Naive thymus-derived CD8-positive, alpha-beta T cell (primary cell): ENCODE measurements around the gene DEUP1. TPM values are rescaled to one million over a fixed set of nuclear protein-coding genes. Genes with fewer than 3 reads are reported as not detected.
"Not testable (repeated sequence)": the region's sequence is repeated elsewhere in the genome, so short reads cannot be mapped to it uniquely, and the experiment has no call there.

Experiments used
- ATAC-seq, 2 donors: fragments of 150-1000 bp; cut with Tn5 transposase in 1 of 2; sonication (Bioruptor Pico), chemical (Tn5 transposase) in 1 of 2; 1 replicate in 1 of 2; 2 replicates in 1 of 2; pipeline ENCODE4 v1.10.0; 2021; ENCODE audit warnings: mild to moderate bottlenecking in 2 of 2, moderate library complexity in 2 of 2
- POLR2A ChIA-PET: fragments of 350-600 bp; sonication (Branson Sonifier 250); formaldehyde crosslinking; loops from one replicate; lab custom pipeline; 2021; ENCODE audit warnings: antibody characterized with exemption; lab: Charles Lee
- DNase-seq, 10 donors: peaks; one replicate each; pipeline versions ENCODE4 v3.0.0 to v3.0.0-alpha.2; 2020 to 2022
- H3K27ac Mint-ChIP-seq, 10 donors: one replicate each; pipeline ENCODE4 v1.8.0; 2020 to 2022; ENCODE audit warnings: mild to moderate bottlenecking in 10 of 10, mixed read lengths in 10 of 10, moderate library complexity in 4 of 10, inconsistent platforms in 1 of 10
- H3K27me3 Mint-ChIP-seq, 5 donors: one replicate each; pipeline ENCODE4 v1.8.0; 2021 to 2022; ENCODE audit warnings: mixed read lengths in 5 of 5
- H3K36me3 Mint-ChIP-seq, 3 donors: one replicate each; pipeline ENCODE4 v1.8.0; 2020 to 2022; ENCODE audit warnings: mixed read lengths in 3 of 3, mild to moderate bottlenecking in 2 of 3, inconsistent platforms in 1 of 3
- H3K4me1 Mint-ChIP-seq, 4 donors: one replicate each; pipeline ENCODE4 v1.8.0; 2021 to 2022; ENCODE audit warnings: mixed read lengths in 4 of 4
- H3K4me3 Mint-ChIP-seq, 10 donors: one replicate each; pipeline ENCODE4 v1.8.0; 2020 to 2022; ENCODE audit warnings: mild to moderate bottlenecking in 10 of 10, mixed read lengths in 10 of 10, moderate library complexity in 6 of 10, inconsistent platforms in 1 of 10
- H3K9me3 Mint-ChIP-seq, 9 donors: one replicate each; pipeline ENCODE4 v1.8.0; 2020 to 2022; ENCODE audit warnings: mixed read lengths in 9 of 9, mild to moderate bottlenecking in 3 of 9, inconsistent platforms in 1 of 9, moderate library complexity in 1 of 9
- polyA plus RNA-seq, 3 donors: library from polyadenylated mRNA; unstranded; fragments of 300-500 nt; fragmentation: Illumina TruSeq; gene quantifications; one replicate each; pipeline ENCODE4 v1.2.3, GENCODE V29; 2021
- total RNA-seq, 8 experiments: library from RNA in 2 of 8; stranded (reverse) in 2 of 8; gene quantifications; one replicate each; pipeline ENCODE4 v1.2.3 and lab custom pipeline; 2021 to 2026

The DEUP1 gene
- total and polyA plus RNA-seq, 5 experiments from 2014 or later: not detected

DNA sequence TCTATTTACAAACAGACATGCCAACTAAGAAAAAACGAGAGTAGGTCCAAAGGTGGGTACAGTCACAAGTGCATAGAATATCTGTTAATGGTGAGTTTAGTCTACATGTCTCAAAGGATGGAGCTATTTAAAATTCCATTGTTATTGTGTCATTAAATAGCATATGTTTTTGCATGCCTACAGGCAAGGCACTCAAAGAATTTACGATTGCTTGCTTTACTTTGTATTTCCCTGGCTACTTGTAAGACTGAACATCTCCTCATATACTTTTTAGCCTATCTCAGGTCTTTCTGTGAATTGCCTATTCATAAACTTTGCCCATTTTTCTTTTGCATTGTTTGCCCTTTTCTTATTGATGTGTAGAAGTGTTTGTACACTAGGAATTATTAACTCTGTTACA, 39.7 kb downstream of the DEUP1 start:
- ATAC-seq: no peak
- H3K27me3 Mint-ChIP-seq: peaks cover 0 to 4% (median 1%) of the 10 kb centered on the region in 5 donors
- H3K9me3 Mint-ChIP-seq: peaks cover 0 to 13% (median 6%) of the 10 kb centered on the region in 9 donors
- H3K4me1 Mint-ChIP-seq: peaks cover 0 to 1% (median 0%) of the 10 kb centered on the region in 4 donors
- H3K27ac Mint-ChIP-seq: no peak overlapping the region
- POLR2A ChIA-PET: no interaction called here
- no peaks in the 10 kb centered on the region for H3K36me3 Mint-ChIP-seq
- no peak for DNase-seq
- H3K4me3 Mint-ChIP-seq: no peak overlapping the region

DNA sequence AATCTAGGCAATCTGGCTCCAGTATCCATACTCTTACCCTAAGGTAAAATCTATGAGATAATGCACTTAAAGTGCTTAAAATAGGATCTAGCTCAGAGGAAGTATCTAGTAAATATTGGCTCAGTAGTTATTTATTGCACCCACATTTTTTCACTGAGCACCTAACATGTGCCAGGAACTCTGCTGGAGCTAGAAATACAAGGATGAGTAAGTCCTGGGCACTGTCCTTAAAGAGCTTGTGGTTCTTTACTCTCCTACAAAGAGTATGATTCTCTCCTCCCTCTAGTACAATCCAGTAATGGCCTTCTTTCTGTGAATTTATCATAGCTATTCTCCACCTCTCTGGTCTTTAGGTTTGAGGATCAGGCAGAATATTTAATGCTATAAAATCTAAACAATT, 59.2 kb downstream of the DEUP1 start:
- H3K9me3 Mint-ChIP-seq: no peaks in the 10 kb centered on the region
- POLR2A ChIA-PET: no interaction called here

GRCh38 chr11:93392867-93393266, 62.3 kb downstream of the DEUP1 start:
- H3K27me3 Mint-ChIP-seq: peaks cover 0 to 12% (median 6%) of the 10 kb centered on the region in 5 donors
- POLR2A ChIA-PET: no interaction called here
- no peak overlapping the region for H3K27ac Mint-ChIP-seq
- no peaks in the 10 kb centered on the region for H3K9me3 Mint-ChIP-seq
- H3K4me1 Mint-ChIP-seq: no peaks in the 10 kb centered on the region
- DNase-seq (no peak), ATAC-seq (no peak)
- H3K4me3 Mint-ChIP-seq: no peak overlapping the region
- no peaks in the 10 kb centered on the region for H3K36me3 Mint-ChIP-seq

More for the DNA sequence above, 59.2 kb downstream of the DEUP1 start:
- H3K4me1 Mint-ChIP-seq: no peaks in the 10 kb centered on the region
- ATAC-seq (no peak), DNase-seq (no peak)
- H3K4me3 Mint-ChIP-seq: no peak overlapping the region
- H3K36me3 Mint-ChIP-seq: no peaks in the 10 kb centered on the region
- peaks cover 0 to 12% (median 6%) of the 10 kb centered on the region in 5 donors for H3K27me3 Mint-ChIP-seq
- no peak overlapping the region for H3K27ac Mint-ChIP-seq

DNA sequence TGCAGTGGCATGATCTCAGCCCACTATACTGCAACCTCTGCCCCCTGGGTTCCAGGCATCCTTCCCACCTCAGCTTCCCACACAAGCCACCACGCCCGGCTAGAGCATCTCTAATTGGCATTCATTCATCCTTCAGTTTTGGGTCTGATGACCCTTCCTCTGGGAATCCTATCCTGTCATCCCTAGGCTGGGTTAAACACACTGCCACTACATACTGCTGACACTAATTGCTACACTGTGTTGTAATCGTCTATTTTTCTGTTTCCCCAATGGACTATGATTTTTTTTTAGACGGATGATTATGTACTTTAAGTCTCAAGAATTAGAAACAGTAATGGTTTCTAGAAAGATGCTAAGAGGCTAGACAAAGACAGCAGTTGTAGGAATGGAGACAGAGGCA, 62.8 kb downstream of the DEUP1 start:
- POLR2A ChIA-PET: no interaction called here
- no peaks in the 10 kb centered on the region for H3K9me3 Mint-ChIP-seq
- H3K4me3 Mint-ChIP-seq: no peak overlapping the region
- no peaks in the 10 kb centered on the region for H3K36me3 Mint-ChIP-seq
- H3K27ac Mint-ChIP-seq: no peak overlapping the region
- peaks cover 0 to 9% (median 5%) of the 10 kb centered on the region in 5 donors for H3K27me3 Mint-ChIP-seq
- ATAC-seq: no peak
- no peaks in the 10 kb centered on the region for H3K4me1 Mint-ChIP-seq
- no peak for DNase-seq

DNA sequence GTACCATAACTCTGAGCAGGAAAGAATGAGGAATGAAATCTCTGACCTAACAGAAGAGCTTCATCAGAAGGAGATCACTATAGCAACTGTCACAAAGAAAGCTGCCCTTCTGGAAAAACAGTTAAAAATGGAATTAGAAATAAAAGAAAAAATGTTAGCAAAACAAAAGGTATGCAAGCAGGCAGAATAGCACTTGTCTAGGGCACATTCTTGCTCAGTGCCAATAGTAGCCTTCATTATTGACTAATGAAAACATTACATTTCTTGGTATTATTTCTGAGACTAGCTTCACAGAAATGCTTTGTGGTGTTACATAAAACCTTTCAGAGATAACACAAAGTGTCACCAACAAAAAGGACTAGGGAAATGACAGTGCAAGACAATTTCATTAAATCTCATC, 63.9 kb downstream of the DEUP1 start:
- H3K27ac Mint-ChIP-seq: no peak overlapping the region
- H3K36me3 Mint-ChIP-seq: no peaks in the 10 kb centered on the region
- H3K4me1 Mint-ChIP-seq: no peaks in the 10 kb centered on the region
- H3K9me3 Mint-ChIP-seq: no peaks in the 10 kb centered on the region
- DNase-seq: no peak
- no peak overlapping the region for H3K4me3 Mint-ChIP-seq
- POLR2A ChIA-PET: no interaction called here
- peaks cover 0 to 6% (median 4%) of the 10 kb centered on the region in 5 donors for H3K27me3 Mint-ChIP-seq
- no peak for ATAC-seq

DNA sequence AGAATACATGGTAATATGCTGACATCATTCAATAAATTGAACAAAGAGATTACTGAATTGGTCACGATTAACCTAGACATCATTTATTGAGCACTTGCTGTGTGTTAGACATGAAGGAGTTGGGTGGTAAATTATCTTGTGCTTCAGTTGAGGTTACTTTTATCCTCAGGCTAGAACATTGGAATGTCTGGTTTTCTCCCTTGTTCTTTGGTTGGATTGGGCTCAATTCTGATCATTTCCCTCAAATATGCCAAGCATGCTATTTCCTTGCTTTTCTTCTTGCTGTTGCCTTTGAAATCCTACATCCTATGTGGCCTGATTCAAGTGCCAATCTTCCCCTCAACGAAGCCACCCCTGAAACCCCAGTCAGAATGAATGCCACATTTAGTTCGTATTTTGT, 65.8 kb downstream of the DEUP1 start:
- Mint-ChIP-seq H3K27me3 (peaks cover 0 to 9% (median 5%) of the 10 kb centered on the region in 5 donors), H3K36me3 (no peaks in the 10 kb centered on the region)
- POLR2A ChIA-PET: no interaction called here

GRCh38 chr11:93403930-93404329, 73.4 kb downstream of the DEUP1 start:
- no peak overlapping the region for H3K4me3 Mint-ChIP-seq
- POLR2A ChIA-PET: no interaction called here
- peaks cover 0 to 6% (median 5%) of the 10 kb centered on the region in 5 donors for H3K27me3 Mint-ChIP-seq
- H3K36me3 Mint-ChIP-seq: no peaks in the 10 kb centered on the region
- no peak overlapping the region for H3K27ac Mint-ChIP-seq
- DNase-seq: no peak
- ATAC-seq: no peak
- H3K9me3 Mint-ChIP-seq: peaks cover 0 to 11% (median 2%) of the 10 kb centered on the region in 9 donors
- H3K4me1 Mint-ChIP-seq: no peaks in the 10 kb centered on the region

More for the DNA sequence above, 65.8 kb downstream of the DEUP1 start:
- DNase-seq (no peak), ATAC-seq (no peak)
- Mint-ChIP-seq H3K27ac (no peak overlapping the region), H3K9me3 (peaks cover 0 to 3% (median 0%) of the 10 kb centered on the region in 9 donors), H3K4me1 (no peaks in the 10 kb centered on the region), H3K4me3 (no peak overlapping the region)

DNA sequence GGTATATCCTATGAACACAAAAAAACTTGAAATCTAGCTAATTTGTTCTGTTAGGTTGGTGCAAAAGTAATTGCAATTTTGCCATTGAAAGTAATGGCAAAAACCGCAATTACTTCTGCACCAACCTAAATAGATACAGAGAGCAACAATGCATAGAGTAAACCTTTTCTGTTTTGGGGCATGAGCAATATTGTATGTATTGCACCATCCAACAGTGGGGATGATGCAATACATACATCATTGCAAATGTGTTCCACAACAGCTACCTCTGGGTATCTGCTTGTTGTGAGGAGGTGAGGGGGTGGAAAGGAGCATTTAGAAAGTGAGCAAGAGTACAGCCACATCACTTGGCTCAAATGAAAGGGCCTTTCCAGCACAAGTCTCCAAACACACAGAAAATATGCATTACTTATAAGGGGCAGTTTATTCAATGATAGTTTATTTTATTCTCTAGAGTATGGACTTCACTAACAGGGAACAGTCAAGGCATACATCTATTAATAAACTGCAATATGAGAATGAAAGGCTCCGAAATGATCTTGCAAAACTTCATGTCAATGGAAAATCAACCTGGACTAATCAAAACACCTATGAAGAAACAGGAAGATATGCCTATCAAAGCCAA, 77.3 kb downstream of the DEUP1 start:
- Mint-ChIP-seq H3K9me3 (peaks cover 0 to 1% (median 0%) of the 10 kb centered on the region in 9 donors), H3K4me1 (no peaks in the 10 kb centered on the region), H3K36me3 (no peaks in the 10 kb centered on the region), H3K27me3 (peaks cover 0 to 4% (median 2%) of the 10 kb centered on the region in 5 donors), H3K27ac (no peak overlapping the region), H3K4me3 (no peak overlapping the region)
- POLR2A ChIA-PET: no interaction called here
- no peak for DNase-seq
- no peak for ATAC-seq

DNA sequence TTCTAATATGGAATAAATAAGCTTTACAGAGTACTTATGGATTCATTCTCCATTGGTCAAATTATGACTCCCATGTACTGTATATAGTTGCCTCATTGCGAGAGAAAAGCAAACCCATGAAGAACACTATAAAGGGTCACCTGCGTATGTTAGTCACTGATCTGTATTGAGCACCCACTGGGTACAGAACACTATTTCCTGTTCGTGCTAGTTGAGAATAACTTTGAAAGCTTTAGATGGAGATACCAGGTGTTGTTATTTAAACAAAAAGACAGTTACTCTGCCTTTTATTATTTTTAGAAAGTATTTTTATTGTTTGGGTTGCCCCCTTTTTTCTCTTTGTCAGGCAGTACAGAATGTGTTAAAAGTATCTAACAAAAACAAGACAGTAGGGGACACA, 79.9 kb downstream of the DEUP1 start:
- peaks cover 0 to 4% (median 2%) of the 10 kb centered on the region in 5 donors for H3K27me3 Mint-ChIP-seq
- no peak overlapping the region for H3K4me3 Mint-ChIP-seq
- H3K27ac Mint-ChIP-seq: no peak overlapping the region

GRCh38 chr11:93411705-93412104, 81.2 kb downstream of the DEUP1 start:
- POLR2A ChIA-PET: no interaction called here
- ATAC-seq: no peak
- Mint-ChIP-seq H3K27ac (no peak overlapping the region), H3K9me3 (peaks cover 0 to 7% (median 0%) of the 10 kb centered on the region in 9 donors), H3K36me3 (peaks cover 0 to 5% (median 0%) of the 10 kb centered on the region in 3 donors), H3K4me3 (no peak overlapping the region), H3K4me1 (no peaks in the 10 kb centered on the region), H3K27me3 (peaks cover 0 to 8% (median 3%) of the 10 kb centered on the region in 5 donors)
- no peak for DNase-seq

More for the DNA sequence above, 79.9 kb downstream of the DEUP1 start:
- ATAC-seq: no peak
- POLR2A ChIA-PET: no interaction called here
- DNase-seq: no peak
- no peaks in the 10 kb centered on the region for H3K4me1 Mint-ChIP-seq
- no peaks in the 10 kb centered on the region for H3K36me3 Mint-ChIP-seq
- H3K9me3 Mint-ChIP-seq: no peaks in the 10 kb centered on the region

DNA sequence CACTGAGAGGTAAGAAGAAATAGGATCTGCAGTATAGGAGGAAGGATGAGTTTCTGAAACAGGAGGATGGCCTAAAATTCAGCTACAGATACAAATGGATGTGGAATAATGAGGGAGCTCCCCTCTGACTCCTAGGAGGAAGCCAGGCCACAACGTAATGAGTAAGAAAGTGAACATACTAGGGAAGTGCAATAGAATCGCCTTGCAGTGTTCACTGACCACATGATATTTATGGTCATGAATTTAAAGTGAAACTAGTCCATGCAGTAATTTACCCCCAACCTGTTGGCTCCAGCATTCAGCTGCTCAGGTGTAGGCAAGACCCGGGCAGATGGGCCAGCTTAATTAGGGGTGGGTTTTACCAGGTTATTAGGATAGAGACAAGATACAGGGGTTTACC, 101.7 kb downstream of the DEUP1 start:
- no peak for ATAC-seq
- Mint-ChIP-seq H3K4me1 (no peaks in the 10 kb centered on the region), H3K27me3 (peaks cover 0 to 3% (median 1%) of the 10 kb centered on the region in 5 donors), H3K9me3 (peaks cover 0 to 3% (median 0%) of the 10 kb centered on the region in 9 donors), H3K36me3 (no peaks in the 10 kb centered on the region), H3K27ac (no peak overlapping the region), H3K4me3 (no peak overlapping the region)
- no peak for DNase-seq
- POLR2A ChIA-PET: no interaction called here

- DNase-seq, H3K4me3 Mint-ChIP-seq, H3K36me3 Mint-ChIP-seq, ATAC-seq, POLR2A ChIA-PET, H3K27ac Mint-ChIP-seq, H3K4me1 Mint-ChIP-seq: not testable (repeated sequence)
- peaks cover 0 to 13% (median 7%) of the 10 kb centered on the region in 9 donors for H3K9me3 Mint-ChIP-seq
- H3K27me3 Mint-ChIP-seq: peaks cover 4 to 24% (median 10%) of the 10 kb centered on the region in 5 donors
These were observed 112.7 kb downstream of the DEUP1 start for GRCh38 chr11:93443232-93443631.

DNA sequence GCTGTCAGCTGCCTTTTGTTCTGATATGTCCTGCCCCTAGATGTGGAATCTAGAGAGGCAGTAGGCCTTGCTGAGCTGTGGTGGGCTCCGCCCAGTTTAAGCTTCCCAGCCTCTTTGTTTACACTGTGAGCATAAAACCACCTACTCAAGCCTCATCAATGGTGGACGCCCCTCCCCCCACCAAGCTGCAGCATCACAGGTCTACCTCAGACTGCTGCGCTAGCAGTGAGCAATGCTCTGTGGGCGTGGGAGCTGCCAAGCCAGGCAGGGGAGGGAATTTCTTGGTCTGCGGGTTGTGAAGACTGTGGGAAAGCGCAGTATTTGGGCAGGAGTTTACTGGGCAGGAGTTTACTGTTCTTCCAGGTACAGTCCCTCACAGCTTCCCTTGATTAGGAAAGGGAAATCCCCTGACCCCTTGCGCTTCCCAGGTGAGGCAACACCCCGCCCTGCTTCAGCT, 114.1 kb downstream of the DEUP1 start:
- Mint-ChIP-seq H3K4me1 (no peaks in the 10 kb centered on the region), H3K36me3 (peaks cover 0 to 5% (median 0%) of the 10 kb centered on the region in 3 donors), H3K27me3 (peaks cover 4 to 24% (median 12%) of the 10 kb centered on the region in 5 donors), H3K9me3 (peaks cover 0 to 13% (median 7%) of the 10 kb centered on the region in 9 donors), H3K4me3 (no peak overlapping the region), H3K27ac (no peak overlapping the region)
- peak in 1 of 10 donors; percentile 2 for DNase-seq
- POLR2A ChIA-PET: no interaction called here
- ATAC-seq: no peak
